ENCODE measurements around the gene GPR75.

The GPR75 gene

DNA sequence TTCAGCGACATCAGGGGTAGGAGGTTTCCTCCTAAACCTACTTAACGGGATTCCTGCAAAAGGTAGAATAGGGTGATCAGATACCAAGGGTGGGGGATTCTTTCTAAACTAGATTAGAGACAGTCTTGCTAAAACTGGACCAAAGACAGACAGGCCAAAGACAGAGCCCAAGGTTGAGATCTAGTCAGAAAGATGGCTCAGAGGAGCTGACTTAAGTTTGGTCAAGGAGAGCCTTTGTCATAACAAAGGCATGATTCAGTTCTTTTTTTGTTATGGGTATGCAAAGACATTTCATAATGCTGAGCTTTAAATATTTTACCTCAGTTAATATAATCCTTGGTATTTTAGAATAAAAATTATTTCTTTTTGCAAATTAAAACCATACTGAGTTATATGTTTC, 17.8 kb upstream of the GPR75 start:
- no peak overlapping the region for H3K27ac ChIP-seq
- no peaks in the 10 kb centered on the region for H3K27me3 ChIP-seq (replicated peaks)
- in situ Hi-C loops (cut with HindIII; ENCODE audit: low pct_ligation_motif_present, low sequenced_read_pairs), result no loop called here
- DNase-seq, result no peak
- TF ChIP-seq, protein P1, sequence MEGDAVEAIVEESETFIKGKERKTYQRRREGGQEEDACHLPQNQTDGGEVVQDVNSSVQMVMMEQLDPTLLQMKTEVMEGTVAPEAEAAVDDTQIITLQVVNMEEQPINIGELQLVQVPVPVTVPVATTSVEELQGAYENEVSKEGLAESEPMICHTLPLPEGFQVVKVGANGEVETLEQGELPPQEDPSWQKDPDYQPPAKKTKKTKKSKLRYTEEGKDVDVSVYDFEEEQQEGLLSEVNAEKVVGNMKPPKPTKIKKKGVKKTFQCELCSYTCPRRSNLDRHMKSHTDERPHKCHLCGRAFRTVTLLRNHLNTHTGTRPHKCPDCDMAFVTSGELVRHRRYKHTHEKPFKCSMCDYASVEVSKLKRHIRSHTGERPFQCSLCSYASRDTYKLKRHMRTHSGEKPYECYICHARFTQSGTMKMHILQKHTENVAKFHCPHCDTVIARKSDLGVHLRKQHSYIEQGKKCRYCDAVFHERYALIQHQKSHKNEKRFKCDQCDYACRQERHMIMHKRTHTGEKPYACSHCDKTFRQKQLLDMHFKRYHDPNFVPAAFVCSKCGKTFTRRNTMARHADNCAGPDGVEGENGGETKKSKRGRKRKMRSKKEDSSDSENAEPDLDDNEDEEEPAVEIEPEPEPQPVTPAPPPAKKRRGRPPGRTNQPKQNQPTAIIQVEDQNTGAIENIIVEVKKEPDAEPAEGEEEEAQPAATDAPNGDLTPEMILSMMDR (IDR thresholded peaks at IDR 0.05; ENCODE audit: low read depth, low read length, missing control alignments), result no peak
- peaks cover 36% of the 10 kb centered on the region for H3K36me3 ChIP-seq (replicated peaks)
- no peak overlapping the region for H3K4me3 ChIP-seq (ENCODE audit: low read depth, low read length)

GRCh38 chr2:53877112-53877511, 17.3 kb upstream of the GPR75 start:
- H3K36me3 ChIP-seq (replicated peaks), result peaks cover 34% of the 10 kb centered on the region
- H3K27ac ChIP-seq, result no peak overlapping the region
- no peak overlapping the region for H3K4me3 ChIP-seq (ENCODE audit: low read depth, low read length)
- no peak for DNase-seq
- no peaks in the 10 kb centered on the region for H3K27me3 ChIP-seq (replicated peaks)
- TF ChIP-seq, protein P1 (IDR thresholded peaks at IDR 0.05; ENCODE audit: low read depth, low read length, missing control alignments), result no peak
- in situ Hi-C loops (cut with HindIII; ENCODE audit: low pct_ligation_motif_present, low sequenced_read_pairs), result no loop called here

DNA sequence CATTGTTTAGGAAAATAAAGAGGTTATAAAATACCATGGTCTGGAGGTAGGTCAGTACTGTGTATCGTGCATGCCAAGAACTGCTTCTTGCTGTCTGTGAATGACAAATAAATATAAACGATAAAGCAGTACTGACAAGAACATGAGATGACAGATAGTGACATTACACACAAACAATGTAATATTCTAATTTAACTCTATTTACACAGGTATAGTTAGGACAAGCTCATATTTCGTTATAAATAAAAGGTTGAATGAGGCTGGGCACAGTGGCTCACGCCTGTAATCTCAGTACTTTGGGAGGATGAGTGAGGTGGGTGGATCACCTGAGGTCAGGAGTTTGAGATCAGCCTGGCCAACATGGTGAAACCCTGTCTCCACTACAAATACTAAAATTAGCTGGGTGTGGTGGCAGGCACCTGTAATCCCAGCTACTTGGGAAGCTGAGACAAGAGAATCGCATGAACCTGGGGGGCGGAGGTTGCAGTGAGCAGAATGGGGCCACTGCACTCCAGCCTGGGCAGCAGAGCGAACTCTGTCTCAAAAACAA, 14.7 kb upstream of the GPR75 start:
- H3K36me3 ChIP-seq (replicated peaks), result peaks cover 25% of the 10 kb centered on the region
- in situ Hi-C loops (cut with HindIII; ENCODE audit: low pct_ligation_motif_present, low sequenced_read_pairs), result no loop called here

DNA sequence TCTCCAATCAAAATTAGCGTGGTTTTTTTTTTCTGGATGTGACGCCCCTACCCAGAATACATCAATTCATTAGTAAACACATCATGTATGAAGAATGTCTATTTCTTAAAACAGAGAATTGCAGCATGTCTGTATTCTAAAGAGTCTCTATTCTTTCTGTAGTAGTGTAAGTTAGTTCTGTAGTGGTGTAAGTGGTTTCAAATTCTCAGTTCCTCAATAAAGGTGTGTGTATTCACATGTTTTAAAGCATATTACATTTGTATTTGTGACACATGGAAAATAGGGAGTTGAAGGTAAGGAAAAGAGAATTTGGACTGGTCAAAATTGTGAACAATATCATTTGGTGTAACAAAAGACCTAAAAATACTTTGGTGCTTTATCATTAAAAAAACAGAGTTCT, 8.0 kb upstream of the GPR75 start:
- Histone ChIP-seq H3K27ac (no peak overlapping the region), H3K4me3 (ENCODE audit: low read depth, low read length) (no peak overlapping the region), H3K27me3 (replicated peaks) (no peaks in the 10 kb centered on the region), H3K36me3 (replicated peaks) (peaks cover 23% of the 10 kb centered on the region)
- no peak for DNase-seq
- TF ChIP-seq, protein P1 (IDR thresholded peaks at IDR 0.05; ENCODE audit: low read depth, low read length, missing control alignments), result no peak
- in situ Hi-C loops (cut with HindIII; ENCODE audit: low pct_ligation_motif_present, low sequenced_read_pairs), result no loop called here

More for the DNA sequence above, 14.7 kb upstream of the GPR75 start:
- DNase-seq, result no peak
- Histone ChIP-seq H3K4me3 (ENCODE audit: low read depth, low read length) (no peak overlapping the region), H3K27ac (no peak overlapping the region), H3K27me3 (replicated peaks) (no peaks in the 10 kb centered on the region)
- TF ChIP-seq, protein P1 (IDR thresholded peaks at IDR 0.05; ENCODE audit: low read depth, low read length, missing control alignments), result no peak

- H3K27ac ChIP-seq, result no peak overlapping the region
- no peaks in the 10 kb centered on the region for H3K27me3 ChIP-seq (replicated peaks)
- in situ Hi-C loops (cut with HindIII; ENCODE audit: low pct_ligation_motif_present, low sequenced_read_pairs), result no loop called here
- no peak for DNase-seq
- H3K36me3 ChIP-seq (replicated peaks), result peaks cover 23% of the 10 kb centered on the region
- TF ChIP-seq, protein P1 (IDR thresholded peaks at IDR 0.05; ENCODE audit: low read depth, low read length, missing control alignments), result no peak
- H3K4me3 ChIP-seq (ENCODE audit: low read depth, low read length), result no peak overlapping the region
Measured at GRCh38 chr2:53867169-53867568, 7.4 kb upstream of the GPR75 start.

GRCh38 chr2:53865962-53866361, 6.2 kb upstream of the GPR75 start:
- peaks cover 23% of the 10 kb centered on the region for H3K36me3 ChIP-seq (replicated peaks)

More at GRCh38 chr2:53865962-53866361, 6.2 kb upstream of the GPR75 start:
- Histone ChIP-seq H3K27ac (no peak overlapping the region), H3K4me3 (ENCODE audit: low read depth, low read length) (no peak overlapping the region), H3K27me3 (replicated peaks) (no peaks in the 10 kb centered on the region)
- in situ Hi-C loops (cut with HindIII; ENCODE audit: low pct_ligation_motif_present, low sequenced_read_pairs), result no loop called here
- TF ChIP-seq, protein P1 (IDR thresholded peaks at IDR 0.05; ENCODE audit: low read depth, low read length, missing control alignments), result no peak
- no peak for DNase-seq
